GM20000 (cell line): ENCODE data around the gene C1orf53.

ENCODE experiments used
- DNase-seq: peaks from one replicate; pipeline ENCODE4 v3.0.0; 2012; ENCODE audit warnings: low spot score
- CTCF ChIP-seq: IDR thresholded peaks from 2 replicates; pipeline ENCODE4 v1.5.1; 2012; ENCODE audit warnings: mild to moderate bottlenecking, control low read depth; ENCODE audit errors: extremely low read depth, missing control alignments

Gene C1orf53

GRCh38 chr1:197913495-197914276 lies 11.3 kb downstream of the C1orf53 start:
- DNase-seq: no peak
- no peak for TF ChIP-seq CTCF

- no peak for DNase-seq
- no peak for TF ChIP-seq CTCF
Measured at GRCh38 chr1:197914510-197914909, 12.1 kb downstream of the C1orf53 start.

- no peak for DNase-seq
- TF ChIP-seq CTCF: no peak
Measured at GRCh38 chr1:197915260-197915861, 12.9 kb downstream of the C1orf53 start.

DNA sequence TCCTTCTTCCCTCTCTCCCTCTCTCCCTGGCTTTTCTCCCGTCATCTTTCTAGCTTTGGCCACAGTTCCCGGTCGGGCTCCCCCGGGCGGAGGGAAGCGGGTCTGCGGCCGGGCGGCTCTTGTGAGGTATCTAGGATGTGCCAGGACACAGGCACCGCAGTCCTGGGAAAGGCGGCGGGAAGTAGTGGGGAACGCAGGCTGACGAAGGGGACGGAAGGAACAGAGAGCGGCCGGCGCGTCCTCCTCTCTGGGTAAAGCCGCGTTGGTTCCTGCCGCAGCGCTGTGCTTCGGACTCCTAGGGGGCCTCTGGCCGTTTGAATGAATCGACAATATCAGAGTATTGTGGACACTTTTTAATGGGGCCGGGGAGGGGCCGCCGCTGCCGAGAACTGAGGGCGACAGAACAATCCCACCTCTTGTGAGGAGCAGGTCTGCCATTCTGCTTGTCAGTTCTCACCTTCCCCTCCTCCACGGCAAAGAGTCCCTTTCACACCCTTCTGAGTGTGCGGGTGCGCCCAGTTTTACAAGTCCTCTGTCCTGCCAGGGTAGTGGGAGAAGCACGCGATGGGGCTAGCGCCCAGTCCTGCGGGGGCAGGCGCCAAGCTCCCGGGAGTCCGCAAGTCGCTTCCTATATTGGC lies 13.6 kb downstream of the C1orf53 start:
- TF ChIP-seq CTCF: no peak
- DNase-seq: no peak

DNA sequence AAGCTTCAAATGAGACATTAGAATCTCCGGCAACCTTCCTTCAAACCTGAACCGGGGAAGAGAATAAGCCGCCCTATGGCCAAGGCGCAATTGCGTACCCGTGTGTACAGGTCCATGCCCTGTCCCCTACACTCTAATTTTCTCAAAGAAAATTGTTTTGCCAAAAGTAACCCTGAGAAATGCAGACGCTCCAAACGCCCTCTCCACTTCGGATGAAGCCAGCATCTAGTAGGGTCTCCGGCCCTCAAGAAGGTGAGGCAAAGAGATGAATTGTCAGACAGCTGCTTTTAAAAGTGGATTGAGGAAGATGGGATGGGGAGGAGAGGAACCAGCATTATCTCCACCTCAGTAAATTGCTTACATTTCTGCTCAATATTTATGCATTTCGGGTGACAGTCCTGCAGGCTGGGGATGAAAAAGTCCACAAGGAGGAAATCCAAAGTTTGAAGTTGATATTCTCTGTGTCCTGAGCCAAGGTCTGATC lies 14.1 kb downstream of the C1orf53 start:
- TF ChIP-seq CTCF: no peak
- DNase-seq: no peak

DNA sequence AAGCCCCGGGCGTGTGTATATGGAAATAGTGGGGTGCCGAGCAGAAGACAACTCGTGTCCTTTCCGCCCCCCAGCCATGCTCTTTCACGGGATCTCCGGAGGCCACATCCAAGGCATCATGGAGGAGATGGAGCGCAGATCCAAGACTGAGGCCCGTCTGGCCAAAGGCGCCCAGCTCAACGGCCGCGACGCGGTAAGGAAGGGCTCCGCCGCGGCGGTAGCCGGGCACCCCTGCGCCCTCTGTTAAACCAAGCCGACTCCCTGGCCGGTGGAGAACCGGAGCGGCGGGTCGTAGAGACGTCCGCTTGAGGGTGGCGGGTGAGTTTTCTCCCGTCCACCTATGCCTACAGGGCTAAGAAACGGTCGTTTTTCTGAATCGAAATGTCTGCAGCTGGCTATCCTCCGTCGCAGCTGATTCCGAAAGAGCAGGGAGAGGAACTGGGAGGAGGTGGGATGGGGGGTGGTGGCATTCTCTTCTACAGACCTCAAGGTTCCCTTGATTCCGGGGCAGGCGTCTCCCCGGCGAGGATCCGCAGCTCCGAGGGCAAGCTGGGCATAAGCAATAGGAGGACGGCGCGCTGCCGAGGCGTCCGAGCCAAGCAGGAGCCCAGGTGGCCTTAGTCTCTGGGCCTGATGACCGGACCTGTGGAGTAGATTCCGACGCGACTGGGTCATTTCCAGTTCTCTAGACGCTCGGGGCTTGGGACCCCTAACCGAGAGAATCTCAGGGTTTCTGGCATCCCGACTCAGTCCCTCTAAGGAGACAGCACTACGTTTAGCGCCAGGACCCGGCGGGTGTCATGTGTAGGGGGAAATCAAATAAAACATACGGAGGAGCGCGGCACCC lies 15.6 kb downstream of the C1orf53 start:
- TF ChIP-seq CTCF: no peak
- peak; percentile 22 for DNase-seq
